ENCODE measurements around the gene APBB2. TPM values are rescaled to one million over a fixed set of nuclear protein-coding genes. Genes with fewer than 3 reads are reported as not detected.

APBB2 gene
- total and polyA plus RNA-seq, 8 donors: 4.7 to 55.4 (median 23.1) TPM

DNA sequence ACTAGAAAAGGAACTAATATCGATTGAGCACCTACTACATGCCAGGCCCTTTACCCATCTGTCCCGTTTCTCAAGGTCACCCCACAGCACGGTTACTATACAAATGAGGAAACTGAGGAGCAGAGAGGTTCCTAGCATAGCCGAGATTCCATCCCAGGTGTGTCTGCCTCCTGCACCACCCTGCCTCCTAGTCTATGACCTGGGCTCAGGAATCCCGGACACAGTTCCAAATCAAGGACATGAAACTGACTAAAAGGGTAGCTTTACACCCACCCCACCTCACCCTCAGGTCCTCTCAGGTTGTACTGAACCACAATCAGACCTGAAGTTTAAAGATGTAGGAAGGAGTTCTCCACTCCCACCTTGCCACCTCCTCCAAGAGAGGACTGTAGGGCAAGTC lies 55.6 kb downstream of the APBB2 start:
- intact Hi-C loops (cut with DNase I; ENCODE audit: low total_unique reads): no loop called here
- H3K27ac ChIP-seq: no peak overlapping the region
- H3K4me1 ChIP-seq: peaks cover 0 to 50% (median 26%) of the 10 kb centered on the region in 4 donors
- no peaks in the 10 kb centered on the region for H3K27me3 ChIP-seq
- H3K9me3 ChIP-seq: no peaks in the 10 kb centered on the region
- 88 to 99% (median 97%) methylated on average over 5 of the region's 5 CpGs for WGBS, 5 donors
- H3K36me3 ChIP-seq: no peaks in the 10 kb centered on the region
- TF ChIP-seq, protein P1, sequence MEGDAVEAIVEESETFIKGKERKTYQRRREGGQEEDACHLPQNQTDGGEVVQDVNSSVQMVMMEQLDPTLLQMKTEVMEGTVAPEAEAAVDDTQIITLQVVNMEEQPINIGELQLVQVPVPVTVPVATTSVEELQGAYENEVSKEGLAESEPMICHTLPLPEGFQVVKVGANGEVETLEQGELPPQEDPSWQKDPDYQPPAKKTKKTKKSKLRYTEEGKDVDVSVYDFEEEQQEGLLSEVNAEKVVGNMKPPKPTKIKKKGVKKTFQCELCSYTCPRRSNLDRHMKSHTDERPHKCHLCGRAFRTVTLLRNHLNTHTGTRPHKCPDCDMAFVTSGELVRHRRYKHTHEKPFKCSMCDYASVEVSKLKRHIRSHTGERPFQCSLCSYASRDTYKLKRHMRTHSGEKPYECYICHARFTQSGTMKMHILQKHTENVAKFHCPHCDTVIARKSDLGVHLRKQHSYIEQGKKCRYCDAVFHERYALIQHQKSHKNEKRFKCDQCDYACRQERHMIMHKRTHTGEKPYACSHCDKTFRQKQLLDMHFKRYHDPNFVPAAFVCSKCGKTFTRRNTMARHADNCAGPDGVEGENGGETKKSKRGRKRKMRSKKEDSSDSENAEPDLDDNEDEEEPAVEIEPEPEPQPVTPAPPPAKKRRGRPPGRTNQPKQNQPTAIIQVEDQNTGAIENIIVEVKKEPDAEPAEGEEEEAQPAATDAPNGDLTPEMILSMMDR (IDR thresholded peaks at IDR 0.05): no peak
- no peak for TF ChIP-seq POLR2A (IDR thresholded peaks at IDR 0.05)
- no peak for TF ChIP-seq POLR2AphosphoS5 (IDR thresholded peaks at IDR 0.05)
- no peak for TF ChIP-seq EP300 (IDR thresholded peaks at IDR 0.05)
- H3K4me3 ChIP-seq: no peak overlapping the region
- no peak for DNase-seq

GRCh38 chr4:41158274-41158673 lies 56.1 kb downstream of the APBB2 start:
- H3K36me3 ChIP-seq: no peaks in the 10 kb centered on the region
- H3K27me3 ChIP-seq: no peaks in the 10 kb centered on the region
- no peak overlapping the region for H3K4me3 ChIP-seq
- TF ChIP-seq POLR2AphosphoS5 (IDR thresholded peaks at IDR 0.05) (no peak), EP300 (IDR thresholded peaks at IDR 0.05) (no peak), POLR2A (IDR thresholded peaks at IDR 0.05) (no peak)
- TF ChIP-seq, protein P1 (IDR thresholded peaks at IDR 0.05): no peak
- no peaks in the 10 kb centered on the region for H3K9me3 ChIP-seq
- no peak for DNase-seq
- peaks cover 0 to 53% (median 28%) of the 10 kb centered on the region in 4 donors for H3K4me1 ChIP-seq
- no peak overlapping the region for H3K27ac ChIP-seq
- intact Hi-C loops (cut with DNase I; ENCODE audit: low total_unique reads): no loop called here
- WGBS, 5 donors: 72 to 96% (median 79%) methylated on average over 1 of the region's 1 CpG

DNA sequence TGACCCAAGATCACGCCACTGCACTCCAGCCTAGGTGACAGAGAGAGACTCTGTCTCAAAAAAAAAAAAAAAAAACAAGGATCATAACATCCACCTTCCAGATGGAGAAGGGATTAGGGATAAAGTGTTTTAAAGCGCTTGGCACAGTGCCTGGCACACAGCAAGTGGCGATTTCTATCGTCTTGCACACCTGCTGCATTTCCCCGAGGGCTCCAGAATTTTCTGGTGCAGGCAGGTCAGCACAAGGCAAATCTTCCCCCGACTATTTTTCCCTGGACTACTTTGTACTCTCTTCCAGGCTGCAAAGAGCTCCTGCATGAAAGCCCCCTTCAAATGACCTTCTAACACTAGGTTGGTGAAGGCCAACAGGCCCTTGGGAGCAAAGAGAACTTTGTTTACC lies 57.3 kb downstream of the APBB2 start:
- Histone ChIP-seq H3K9me3 (no peaks in the 10 kb centered on the region), H3K27me3 (no peaks in the 10 kb centered on the region), H3K36me3 (no peaks in the 10 kb centered on the region), H3K4me1 (peaks cover 0 to 52% (median 29%) of the 10 kb centered on the region in 4 donors), H3K4me3 (no peak overlapping the region), H3K27ac (no peak overlapping the region)
- no peak for TF ChIP-seq POLR2A (IDR thresholded peaks at IDR 0.05)
- no peak for TF ChIP-seq EP300 (IDR thresholded peaks at IDR 0.05)
- TF ChIP-seq, protein P1 (IDR thresholded peaks at IDR 0.05): no peak
- no peak for TF ChIP-seq POLR2AphosphoS5 (IDR thresholded peaks at IDR 0.05)
- 72 to 93% (median 86%) methylated on average over 6 of the region's 6 CpGs for WGBS, 5 donors
- DNase-seq: no peak
- intact Hi-C loops (cut with DNase I; ENCODE audit: low total_unique reads): no loop called here

GRCh38 chr4:41156574-41156973 lies 57.8 kb downstream of the APBB2 start:
- Histone ChIP-seq H3K4me3 (no peak overlapping the region), H3K27me3 (no peaks in the 10 kb centered on the region), H3K9me3 (no peaks in the 10 kb centered on the region), H3K27ac (no peak overlapping the region), H3K4me1 (peaks cover 0 to 52% (median 29%) of the 10 kb centered on the region in 4 donors), H3K36me3 (no peaks in the 10 kb centered on the region)
- TF ChIP-seq POLR2AphosphoS5 (IDR thresholded peaks at IDR 0.05) (no peak), EP300 (IDR thresholded peaks at IDR 0.05) (no peak), POLR2A (IDR thresholded peaks at IDR 0.05) (no peak)
- TF ChIP-seq, protein P1 (IDR thresholded peaks at IDR 0.05): no peak
- WGBS, 5 donors: 75 to 89% (median 81%) methylated on average over 10 of the region's 10 CpGs
- intact Hi-C loops (cut with DNase I; ENCODE audit: low total_unique reads): no loop called here
- DNase-seq: no peak
